K562 (cell line): ENCODE data around the gene IRF6. TPM values are rescaled to one million over a fixed set of nuclear protein-coding genes. Genes with fewer than 3 reads are reported as not detected.

Experiments used
- ATAC-seq: fragments of 200-7000 bp; cut with Tn5 transposase; 3 replicates; pipeline ENCODE4 v1.9.1; 2020; ENCODE audit warnings: moderate library complexity
- BruUV-seq: library from RNA; stranded (reverse); fragments of 400-500 nt; replicated peaks from 2 replicates; lab custom pipeline; 2021; lab: Mats Ljungman, UMichigan
- CTCF ChIA-PET: fragments of 300-600 bp; formaldehyde crosslinking; extraction: SDS; loops from one replicate; lab custom pipeline; 2021; ENCODE audit warnings: low intra/inter-chr PET ratio; lab: Yijun Ruan, JAX
- POLR2A ChIA-PET: fragments of 300-600, 350-650 bp; sonication (Branson Sonifier 250); formaldehyde crosslinking; extraction: SDS; loops from one replicate; lab custom pipeline; 2021; ENCODE audit warnings: antibody characterized with exemption, inconsistent platforms; lab: Yijun Ruan, JAX
- DNase-seq, 4 experiments: peaks; one replicate each; pipeline versions ENCODE4 v3.0.0 to v3.0.0-alpha.2; 2011 to 2018; ENCODE audit warnings: low spot score in 3 of 4, mixed read lengths in 3 of 4; ENCODE audit errors: extremely low read depth in 1 of 4
- FAIRE-seq: peaks from 2 replicates; lab custom pipeline; 2011; peaks lifted over from hg19 to GRCh38; lab: Jason Lieb, UNC
- H2AFZ ChIP-seq: 2 replicates; pipeline ENCODE4 v1.6.0; 2011; ENCODE audit warnings: low read depth, low read length, control low read depth, inconsistent platforms
- H3K27ac ChIP-seq: fragments of 200-600 bp; 3 replicates; pipeline ENCODE4 v1.8.0; 2011; ENCODE audit warnings: low read depth, mild to moderate bottlenecking, control low read depth, inconsistent platforms, low read length, moderate library complexity, mixed read lengths; ENCODE audit errors: extremely low read depth
- H3K27me3 ChIP-seq, 2 experiments: fragments of 300-600 bp in 1 of 2; 2 replicates in 1 of 2; 3 replicates in 1 of 2; pipeline versions ENCODE4 v1.6.0 to v1.8.0; 2011; ENCODE audit warnings: inconsistent platforms in 2 of 2, low read length in 2 of 2, mild to moderate bottlenecking in 1 of 2, mixed read lengths in 1 of 2, moderate library complexity in 1 of 2; ENCODE audit not compliant: control insufficient read depth in 2 of 2, insufficient read depth in 2 of 2
- H3K36me3 ChIP-seq: fragments of 300-600 bp; 3 replicates; pipeline ENCODE4 v1.8.0; 2011; ENCODE audit warnings: mild to moderate bottlenecking, low read length, inconsistent platforms; ENCODE audit not compliant: control insufficient read depth, insufficient read depth
- H3K4me1 ChIP-seq, 2 experiments: fragments of 200-600 bp in 1 of 2; replicated peaks in 1 of 2; 2 replicates in 1 of 2; 3 replicates in 1 of 2; pipeline versions ENCODE4 v1.5.1 to v1.8.0; 2011; ENCODE audit warnings: inconsistent platforms in 2 of 2, low read length in 2 of 2, mild to moderate bottlenecking in 1 of 2, mixed read lengths in 1 of 2, moderate library complexity in 1 of 2; ENCODE audit not compliant: control insufficient read depth in 2 of 2, insufficient read depth in 2 of 2
- H3K4me2 ChIP-seq: 2 replicates; pipeline ENCODE4 v1.6.1; 2011; ENCODE audit warnings: low read length, control low read depth, inconsistent platforms, mixed read lengths; ENCODE audit not compliant: insufficient read depth
- H3K4me3 ChIP-seq: fragments of 200-600 bp; sonication (generic), shearing (Covaris generic); 2 replicates; pipeline ENCODE4 v1.5.1; 2016; ENCODE audit warnings: control low read depth, inconsistent platforms
- H3K79me2 ChIP-seq: fragments of 200-600 bp; 3 replicates; pipeline ENCODE4 v1.8.0; 2011; ENCODE audit warnings: low read length, inconsistent platforms; ENCODE audit not compliant: control insufficient read depth, insufficient read depth
- H3K9ac ChIP-seq, 2 experiments: 2 replicates each; pipeline versions ENCODE4 v1.6.0 to v1.6.1; 2011; ENCODE audit warnings: low read depth in 2 of 2, low read length in 2 of 2, control low read depth in 1 of 2, inconsistent platforms in 1 of 2, mild to moderate bottlenecking in 1 of 2, mixed read lengths in 1 of 2; ENCODE audit not compliant: insufficient read depth in 1 of 2
- H3K9me1 ChIP-seq: one replicate; pipeline ENCODE4 v1.6.0; 2011; ENCODE audit warnings: inconsistent platforms, mild to moderate bottlenecking, low read length, moderate library complexity; ENCODE audit not compliant: control insufficient read depth, insufficient read depth
- H3K9me3 ChIP-seq: replicated peaks from 2 replicates; pipeline ENCODE4 v1.5.1; 2011; ENCODE audit warnings: low read depth, low read length, inconsistent platforms; ENCODE audit not compliant: control insufficient read depth, insufficient read depth
- H4K20me1 ChIP-seq: replicated peaks from 2 replicates; pipeline ENCODE4 v1.6.1; 2011; ENCODE audit warnings: low read length, inconsistent platforms, mixed read lengths; ENCODE audit not compliant: control insufficient read depth, insufficient read depth
- ASH1L ChIP-seq: fragments of 450-650 bp; IDR thresholded peaks from 2 replicates; pipeline ENCODE4 v1.6.1; 2018; ENCODE audit warnings: borderline replicate concordance, mild to moderate bottlenecking, low read depth; ENCODE audit not compliant: partially characterized antibody
- BDP1 ChIP-seq: IDR thresholded peaks from 3 replicates; pipeline ENCODE4 v1.6.1; 2011; ENCODE audit not compliant: insufficient read length, insufficient read depth
- CBX5 ChIP-seq: IDR thresholded peaks from 2 replicates; pipeline ENCODE4 v1.6.1; 2014; ENCODE audit warnings: low read depth, borderline replicate concordance
- FOXJ2 ChIP-seq: fragments of 200-800 bp; sonication (Bioruptor generic); IDR thresholded peaks from 2 replicates; pipeline ENCODE4 v1.6.1; 2016; ENCODE audit warnings: missing genetic modification characterization, missing compliant biosample characterization
- HDAC6 ChIP-seq: IDR thresholded peaks from 2 replicates; pipeline ENCODE4 v1.6.1; 2012; ENCODE audit warnings: low read depth, mild to moderate bottlenecking, control low read depth, inconsistent platforms, low read length, moderate library complexity
- NR2C2 ChIP-seq, 2 experiments: fragments of 200-800 bp in 1 of 2; sonication (Bioruptor generic) in 1 of 2; sonication (generic) in 1 of 2; formaldehyde crosslinking in 1 of 2; IDR thresholded peaks; 2 replicates each; pipeline versions ENCODE4 v1.6.1 to v1.8.0; 2016 to 2022; ENCODE audit warnings: mild to moderate bottlenecking in 1 of 2, missing compliant biosample characterization in 1 of 2, missing genetic modification characterization in 1 of 2, missing genetic modification reagents in 1 of 2
- RBBP5 ChIP-seq: fragments of 200-600 bp; sonication (generic); IDR thresholded peaks from 2 replicates; pipeline ENCODE4 v1.6.1; 2012; ENCODE audit warnings: borderline replicate concordance, mild to moderate bottlenecking, low read length, control low read depth, inconsistent platforms; ENCODE audit not compliant: insufficient read depth, poor library complexity, severe bottlenecking
- SAP30 ChIP-seq: fragments of 200-600 bp; sonication (generic); IDR thresholded peaks from 2 replicates; pipeline ENCODE4 v1.6.1; 2012; ENCODE audit warnings: borderline replicate concordance, low read depth, mild to moderate bottlenecking, moderate library complexity, low read length, control low read depth, inconsistent platforms; ENCODE audit not compliant: insufficient read depth, poor library complexity, severe bottlenecking
- SLC30A9 ChIP-seq: fragments of 250-450 bp; sonication (Bioruptor Pico); IDR thresholded peaks from 2 replicates; pipeline ENCODE4 v1.8.0; 2022; ENCODE audit warnings: mild to moderate bottlenecking, moderate library complexity
- SNIP1 ChIP-seq: fragments of 450-650 bp; IDR thresholded peaks from 2 replicates; pipeline ENCODE4 v1.7.1; 2017; ENCODE audit warnings: low read depth, mild to moderate bottlenecking
- SREBF2 ChIP-seq: sonication (generic); formaldehyde crosslinking; IDR thresholded peaks from 2 replicates; pipeline ENCODE4 v1.4.0; 2020; ENCODE audit warnings: mild to moderate bottlenecking, missing genetic modification reagents
- XRCC5 ChIP-seq: fragments of 200-400 bp; formaldehyde crosslinking; IDR thresholded peaks from 2 replicates; pipeline ENCODE4 v1.6.1; 2017; ENCODE audit warnings: low read depth, mild to moderate bottlenecking, low read length
- ZBTB17 ChIP-seq: fragments of 450-650 bp; formaldehyde crosslinking; IDR thresholded peaks from 2 replicates; pipeline ENCODE4 v1.4.0; 2020; ENCODE audit warnings: mild to moderate bottlenecking
- ZNF589 ChIP-seq: fragments of 200-800 bp; sonication (Bioruptor generic); IDR thresholded peaks from 2 replicates; pipeline ENCODE4 v1.6.1; 2016; ENCODE audit warnings: low read depth, missing genetic modification characterization, missing compliant biosample characterization
- ZNF785 ChIP-seq: fragments of 250-450 bp; sonication (Bioruptor Pico); IDR thresholded peaks from 2 replicates; pipeline ENCODE4 v1.4.0; 2020; ENCODE audit warnings: mild to moderate bottlenecking
- WGBS: fragments of 100-300 bp; shearing (Covaris generic); methylation state at CpG from one replicate; pipeline ENCODE4 v1.1.6; 2016; ENCODE audit warnings: low coverage, mixed read lengths; ENCODE audit not compliant: insufficient coverage; ENCODE audit errors: missing lambda C conversion rate; 5-methylcytosine and 5-hydroxymethylcytosine counted together
- in situ Hi-C: fragments of 300-500 bp; cut with MboI; formaldehyde crosslinking; loops from 4 replicates; pipeline ENCODE4 v1.15.0; 2018; ENCODE audit warnings: inconsistent platforms, mixed read lengths
- intact Hi-C: fragments of 100-400 bp; cut with micrococcal nuclease; formaldehyde crosslinking; loops from 2 replicates; pipeline ENCODE4 v1.14.2; 2022
- polyA plus RNA-seq, 8 experiments: library from polyadenylated mRNA; depleted of rRNA in 4 of 8; stranded (reverse) in 5 of 8; unstranded in 3 of 8; fragments of >200 nt; fragmentation: Nextera tagmentation in 2 of 8; fragmentation: Illumina TruSeq in 1 of 8; extraction: Ambion mirVana in 2 of 8; extraction: Trizol in 1 of 8; gene quantifications; 2 replicates each; pipeline versions ENCODE4 v1.2.1 to v1.2.3, GENCODE V29; 2011 to 2014; ENCODE audit warnings: inconsistent platforms in 1 of 8, missing spikeins in 1 of 8
- total RNA-seq, 7 experiments: library from RNA; depleted of rRNA in 6 of 7; stranded (reverse); fragments of >200 nt in 6 of 7; fragmentation: Illumina TruSeq in 2 of 7; extraction: Trizol in 2 of 7; gene quantifications; 2 replicates each; pipeline versions ENCODE4 v1.2.1 to v1.2.3, GENCODE V29; 2011 to 2021; ENCODE audit warnings: low replicate concordance in 1 of 7
- TF ChIP-seq, protein P1 (sequence below): fragments of 450-650 bp; formaldehyde crosslinking; IDR thresholded peaks from 2 replicates; pipeline ENCODE4 v1.4.0; 2020; ENCODE audit warnings: mild to moderate bottlenecking, moderate library complexity
- TF ChIP-seq, protein P2 (sequence below): fragments of 200-800 bp; sonication (Bioruptor generic); IDR thresholded peaks from 2 replicates; pipeline ENCODE4 v1.6.1; 2017; ENCODE audit warnings: missing genetic modification characterization, missing compliant biosample characterization
- TF ChIP-seq, protein P3 (sequence below): fragments of 250-450 bp; sonication (Bioruptor Pico); IDR thresholded peaks from 2 replicates; pipeline ENCODE4 v1.6.1; 2021; ENCODE audit warnings: mild to moderate bottlenecking

Gene IRF6
- total and polyA plus RNA-seq, 9 of the 15 experiments (the other 6 are each of a cell fraction or from before 2014, with no cell fraction given): 0.03 to 0.65 (median 0.17) TPM

DNA sequence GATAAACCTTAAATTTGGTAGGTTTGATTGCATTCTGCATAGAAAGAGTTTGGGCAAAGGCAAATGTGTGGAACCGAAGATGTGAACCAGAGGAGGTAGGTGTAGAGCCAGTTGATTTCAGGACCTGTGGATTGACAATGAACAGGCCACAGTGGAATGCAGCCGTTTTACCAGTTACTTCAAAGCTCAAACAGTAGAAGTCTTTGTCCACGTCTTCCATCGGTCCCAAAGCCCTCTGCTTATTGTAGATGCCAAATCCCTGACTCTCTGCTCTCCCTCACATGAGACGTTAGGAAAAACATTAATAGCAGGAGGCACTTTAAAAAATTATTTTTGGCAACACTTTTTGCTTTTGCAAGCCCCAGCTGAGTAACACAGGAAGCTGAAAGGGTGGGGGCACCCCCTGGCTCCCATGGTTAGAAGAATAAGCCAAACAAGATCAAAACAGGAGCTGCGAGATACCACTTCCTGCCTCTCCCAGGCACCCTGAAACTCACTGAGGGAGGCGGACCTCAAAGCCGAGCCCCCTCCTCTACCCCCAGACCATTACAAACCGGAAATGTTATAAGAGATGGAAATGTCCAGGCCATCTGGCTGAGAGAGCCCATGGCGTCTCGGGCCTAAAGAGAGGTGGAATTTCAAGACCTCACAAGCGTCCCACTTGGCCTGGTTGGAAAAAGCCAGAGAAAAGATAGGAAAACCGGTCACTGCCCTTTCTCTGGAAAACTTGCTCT lies 36.6 kb downstream of the IRF6 start:
- Histone ChIP-seq H3K4me3 (no peak overlapping the region), H3K79me2 (no peaks in the 10 kb centered on the region), H3K36me3 (no peaks in the 10 kb centered on the region), H3K9me3 (no peaks in the 10 kb centered on the region; the same call in 1 of the 2 replicates), H3K27ac (no peak overlapping the region), H3K27me3 (peaks cover 3 to 27% of the 10 kb centered on the region in 2 experiments; a peak in 4 of 5 replicates), H4K20me1 (no peaks in the 10 kb centered on the region), H3K9ac (no peak overlapping the region), H3K9me1 (no peaks in the 10 kb centered on the region), H3K4me2 (no peak overlapping the region), H3K4me1 (no peaks in the 10 kb centered on the region; a peak in 2 of 5 replicates), H2AFZ (peak overlapping the region; percentile 61)
- BruUV-seq: no TSS peak
- DNase-seq (no peak), FAIRE-seq (no peak), ATAC-seq (peak; percentile 45; the same call in 1 of the 3 replicates)
- CTCF ChIA-PET: no interaction called here
- intact Hi-C loops (no loop called here), in situ Hi-C loops (no loop called here)
- 13% methylated on average over 13 of the region's 13 CpGs for WGBS
- POLR2A ChIA-PET: interaction anchor here (0.5 to 1.5 kb wide), 3 partner anchors 11 to 229 kb away, joined by 3 to 8 read pairs (median 5); partner anchors contain the start of gene TRAF3IP3
- no peak for TF ChIP-seq ASH1L
- no peak for TF ChIP-seq SAP30
- peak; percentile 77 for TF ChIP-seq ZNF589 (CRISPR knock-in tag)
- no peak for TF ChIP-seq ZNF785
- no peak for TF ChIP-seq NR2C2 (CRISPR knock-in tag; IDR thresholded peaks at IDR 0.05)
- peak; percentile 57; the same call in 1 of the 2 replicates for TF ChIP-seq NR2C2 (tag; IDR thresholded peaks at IDR 0.05)
- no peak for TF ChIP-seq CBX5
- no peak; the same call in 1 of the 2 replicates for TF ChIP-seq ZBTB17
- TF ChIP-seq SNIP1: no peak
- TF ChIP-seq, protein P1, sequence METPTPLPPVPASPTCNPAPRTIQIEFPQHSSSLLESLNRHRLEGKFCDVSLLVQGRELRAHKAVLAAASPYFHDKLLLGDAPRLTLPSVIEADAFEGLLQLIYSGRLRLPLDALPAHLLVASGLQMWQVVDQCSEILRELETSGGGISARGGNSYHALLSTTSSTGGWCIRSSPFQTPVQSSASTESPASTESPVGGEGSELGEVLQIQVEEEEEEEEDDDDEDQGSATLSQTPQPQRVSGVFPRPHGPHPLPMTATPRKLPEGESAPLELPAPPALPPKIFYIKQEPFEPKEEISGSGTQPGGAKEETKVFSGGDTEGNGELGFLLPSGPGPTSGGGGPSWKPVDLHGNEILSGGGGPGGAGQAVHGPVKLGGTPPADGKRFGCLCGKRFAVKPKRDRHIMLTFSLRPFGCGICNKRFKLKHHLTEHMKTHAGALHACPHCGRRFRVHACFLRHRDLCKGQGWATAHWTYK (CRISPR knock-in tag): peak; percentile 42; the same call in 1 of the 2 replicates
- TF ChIP-seq, protein P2, sequence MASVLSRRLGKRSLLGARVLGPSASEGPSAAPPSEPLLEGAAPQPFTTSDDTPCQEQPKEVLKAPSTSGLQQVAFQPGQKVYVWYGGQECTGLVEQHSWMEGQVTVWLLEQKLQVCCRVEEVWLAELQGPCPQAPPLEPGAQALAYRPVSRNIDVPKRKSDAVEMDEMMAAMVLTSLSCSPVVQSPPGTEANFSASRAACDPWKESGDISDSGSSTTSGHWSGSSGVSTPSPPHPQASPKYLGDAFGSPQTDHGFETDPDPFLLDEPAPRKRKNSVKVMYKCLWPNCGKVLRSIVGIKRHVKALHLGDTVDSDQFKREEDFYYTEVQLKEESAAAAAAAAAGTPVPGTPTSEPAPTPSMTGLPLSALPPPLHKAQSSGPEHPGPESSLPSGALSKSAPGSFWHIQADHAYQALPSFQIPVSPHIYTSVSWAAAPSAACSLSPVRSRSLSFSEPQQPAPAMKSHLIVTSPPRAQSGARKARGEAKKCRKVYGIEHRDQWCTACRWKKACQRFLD (CRISPR knock-in tag): no peak
- no peak for TF ChIP-seq HDAC6
- no peak for TF ChIP-seq SREBF2 (CRISPR knock-in tag)
- TF ChIP-seq, protein P3, sequence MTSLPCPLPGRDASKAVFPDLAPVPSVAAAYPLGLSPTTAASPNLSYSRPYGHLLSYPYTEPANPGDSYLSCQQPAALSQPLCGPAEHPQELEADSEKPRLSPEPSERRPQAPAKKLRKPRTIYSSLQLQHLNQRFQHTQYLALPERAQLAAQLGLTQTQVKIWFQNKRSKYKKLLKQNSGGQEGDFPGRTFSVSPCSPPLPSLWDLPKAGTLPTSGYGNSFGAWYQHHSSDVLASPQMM (CRISPR knock-in tag): no peak
- no peak for TF ChIP-seq RBBP5
- TF ChIP-seq XRCC5: no peak
- TF ChIP-seq FOXJ2 (tag): no peak
- TF ChIP-seq SLC30A9 (CRISPR knock-in tag): no peak
- no peak for TF ChIP-seq BDP1
